A172 (cell line): Measurements from ENCODE around the gene RELL2. TPM values are rescaled to one million over a fixed set of nuclear protein-coding genes. Genes with fewer than 3 reads are reported as not detected.
"Not testable (repeated sequence)": the region's sequence is repeated elsewhere in the genome, so short reads cannot be mapped to it uniquely, and the experiment has no call there.

ENCODE experiments used
- DNase-seq: peaks from one replicate; pipeline ENCODE4 v3.0.0-alpha.2; 2015; ENCODE audit warnings: low spot score
- total RNA-seq: library from RNA; depleted of rRNA; stranded (reverse); fragments of >200 nt; shearing (Covaris generic); gene quantifications from 2 replicates; pipeline ENCODE4 v1.2.3, GENCODE V29; 2014; rRNA removed

Gene RELL2
- total RNA-seq = 6.9 and 10.4 TPM in 2 replicates

- DNase-seq = peak; percentile 83
Measured at GRCh38 chr5:141636413-141637122, at the start of gene RELL2, which contains the start of gene HDAC3. RELL2 (plus strand) TSS chr5:141636997; CDS start chr5:141638226, 1,229 bp downstream. HDAC3 (minus strand) TSS chr5:141636849; CDS start chr5:141636790, 59 bp downstream.

GRCh38 chr5:141590127-141590526 lies 46.7 kb upstream of the RELL2 start:
- DNase-seq = no peak

- no peak for DNase-seq
Measured at GRCh38 chr5:141596867-141597266, 39.9 kb upstream of the RELL2 start.

- DNase-seq = no peak
Measured at GRCh38 chr5:141597394-141597793, 39.4 kb upstream of the RELL2 start.

GRCh38 chr5:141597814-141598213 lies 39.0 kb upstream of the RELL2 start:
- DNase-seq = no peak

GRCh38 chr5:141598391-141599345 lies 38.1 kb upstream of the RELL2 start:
- DNase-seq = no peak

- DNase-seq = no peak
Measured at GRCh38 chr5:141602606-141603005, 34.2 kb upstream of the RELL2 start.

GRCh38 chr5:141603923-141604717 lies 32.7 kb upstream of the RELL2 start:
- peak; percentile 87 for DNase-seq

GRCh38 chr5:141605523-141606277 lies 31.1 kb upstream of the RELL2 start:
- no peak for DNase-seq

GRCh38 chr5:141608046-141608445 lies 28.8 kb upstream of the RELL2 start:
- no peak for DNase-seq

GRCh38 chr5:141608557-141608956 lies 28.2 kb upstream of the RELL2 start:
- no peak for DNase-seq

- DNase-seq = no peak
Measured at GRCh38 chr5:141609044-141609443, 27.8 kb upstream of the RELL2 start.

- not testable (repeated sequence) for DNase-seq
Measured at GRCh38 chr5:141609921-141610320, 26.9 kb upstream of the RELL2 start.

GRCh38 chr5:141611289-141611688 lies 25.5 kb upstream of the RELL2 start:
- DNase-seq = no peak

- DNase-seq = no peak
Measured at GRCh38 chr5:141613344-141613743, 23.5 kb upstream of the RELL2 start.

GRCh38 chr5:141615991-141616720 lies 20.6 kb upstream of the RELL2 start:
- no peak for DNase-seq

- DNase-seq = no peak
Measured at GRCh38 chr5:141617128-141617527, 19.7 kb upstream of the RELL2 start.

- DNase-seq = no peak
Measured at GRCh38 chr5:141617682-141618029, 19.1 kb upstream of the RELL2 start.

- DNase-seq = peak; percentile 51
Measured at GRCh38 chr5:141618030-141618803, 18.6 kb upstream of the RELL2 start.
